ENCODE data around the gene KIAA0825.

- TF ChIP-seq CTCF (IDR thresholded peaks at IDR 0.05) = no peak
- no peak for TF ChIP-seq USF1 (CRISPR knock-in tag; IDR thresholded peaks at IDR 0.05)
- TF ChIP-seq, protein P1, sequence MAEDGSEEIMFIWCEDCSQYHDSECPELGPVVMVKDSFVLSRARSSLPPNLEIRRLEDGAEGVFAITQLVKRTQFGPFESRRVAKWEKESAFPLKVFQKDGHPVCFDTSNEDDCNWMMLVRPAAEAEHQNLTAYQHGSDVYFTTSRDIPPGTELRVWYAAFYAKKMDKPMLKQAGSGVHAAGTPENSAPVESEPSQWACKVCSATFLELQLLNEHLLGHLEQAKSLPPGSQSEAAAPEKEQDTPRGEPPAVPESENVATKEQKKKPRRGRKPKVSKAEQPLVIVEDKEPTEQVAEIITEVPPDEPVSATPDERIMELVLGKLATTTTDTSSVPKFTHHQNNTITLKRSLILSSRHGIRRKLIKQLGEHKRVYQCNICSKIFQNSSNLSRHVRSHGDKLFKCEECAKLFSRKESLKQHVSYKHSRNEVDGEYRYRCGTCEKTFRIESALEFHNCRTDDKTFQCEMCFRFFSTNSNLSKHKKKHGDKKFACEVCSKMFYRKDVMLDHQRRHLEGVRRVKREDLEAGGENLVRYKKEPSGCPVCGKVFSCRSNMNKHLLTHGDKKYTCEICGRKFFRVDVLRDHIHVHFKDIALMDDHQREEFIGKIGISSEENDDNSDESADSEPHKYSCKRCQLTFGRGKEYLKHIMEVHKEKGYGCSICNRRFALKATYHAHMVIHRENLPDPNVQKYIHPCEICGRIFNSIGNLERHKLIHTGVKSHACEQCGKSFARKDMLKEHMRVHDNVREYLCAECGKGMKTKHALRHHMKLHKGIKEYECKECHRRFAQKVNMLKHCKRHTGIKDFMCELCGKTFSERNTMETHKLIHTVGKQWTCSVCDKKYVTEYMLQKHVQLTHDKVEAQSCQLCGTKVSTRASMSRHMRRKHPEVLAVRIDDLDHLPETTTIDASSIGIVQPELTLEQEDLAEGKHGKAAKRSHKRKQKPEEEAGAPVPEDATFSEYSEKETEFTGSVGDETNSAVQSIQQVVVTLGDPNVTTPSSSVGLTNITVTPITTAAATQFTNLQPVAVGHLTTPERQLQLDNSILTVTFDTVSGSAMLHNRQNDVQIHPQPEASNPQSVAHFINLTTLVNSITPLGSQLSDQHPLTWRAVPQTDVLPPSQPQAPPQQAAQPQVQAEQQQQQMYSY (CRISPR knock-in tag; IDR thresholded peaks at IDR 0.05) = no peak
- no peak for TF ChIP-seq SP1 (CRISPR knock-in tag; conservative IDR thresholded peaks at IDR 0.05)
- TF ChIP-seq ATF6 (CRISPR knock-in tag; IDR thresholded peaks at IDR 0.05) = no peak
These were observed 197.5 kb downstream of the KIAA0825 start for GRCh38 chr5:94420885-94421284.
